Panc1 (cell line): ENCODE data around the gene DIPK1B. TPM values are rescaled to one million over a fixed set of nuclear protein-coding genes. Genes with fewer than 3 reads are reported as not detected.

Experiments
- ATAC-seq: fragments of 200-7000 bp; cut with Tn5 transposase; 2 replicates; pipeline ENCODE4 v1.9.1; 2020; ENCODE audit warnings: mild to moderate bottlenecking, moderate library complexity
- BruUV-seq: library from RNA; stranded (reverse); fragments of 400-500 nt; replicated peaks from 2 replicates; lab custom pipeline; 2021; lab: Mats Ljungman, UMichigan
- CTCF ChIA-PET: fragments of 300-600 bp; sonication (Branson Sonifier 250); formaldehyde crosslinking; loops from one replicate; lab custom pipeline; 2022; ENCODE audit warnings: antibody characterized with exemption; lab: Charles Lee
- POLR2A ChIA-PET: fragments of 300-600 bp; sonication (Branson Sonifier 250); formaldehyde crosslinking; loops from one replicate; lab custom pipeline; 2022; ENCODE audit warnings: antibody characterized with exemption; lab: Charles Lee
- DNase-seq: peaks from one replicate; pipeline ENCODE4 v3.0.0-alpha.2; 2010; ENCODE audit warnings: low read depth, low spot score
- H3K27ac ChIP-seq: 2 replicates; pipeline ENCODE4 v1.5.1; 2011; ENCODE audit warnings: mild to moderate bottlenecking, low read length, inconsistent platforms
- H3K27me3 ChIP-seq: fragments of 200-500 bp; sonication (Bioruptor generic); 2 replicates; pipeline ENCODE4 v1.6.0; 2014; ENCODE audit warnings: low read length, inconsistent platforms; ENCODE audit not compliant: control insufficient read depth, insufficient read depth
- H3K36me3 ChIP-seq: fragments of 200-500 bp; sonication (Bioruptor generic); 2 replicates; pipeline ENCODE4 v1.5.1; 2014; ENCODE audit warnings: inconsistent platforms, mild to moderate bottlenecking, low read length, moderate library complexity; ENCODE audit not compliant: control insufficient read depth, insufficient read depth
- H3K4me1 ChIP-seq: 2 replicates; pipeline ENCODE4 v1.5.1; 2011; ENCODE audit warnings: inconsistent platforms, mild to moderate bottlenecking, low read length, moderate library complexity; ENCODE audit not compliant: control insufficient read depth, insufficient read depth
- H3K4me3 ChIP-seq, 2 experiments: 2 replicates each; pipeline ENCODE4 v1.5.1; 2011 to 2012; ENCODE audit warnings: low read depth in 2 of 2, low read length in 2 of 2, mild to moderate bottlenecking in 2 of 2, inconsistent platforms in 1 of 2, moderate library complexity in 1 of 2
- H3K9me3 ChIP-seq: fragments of 200-500 bp; sonication (Bioruptor generic); 2 replicates; pipeline ENCODE4 v1.5.1; 2014; ENCODE audit warnings: low read depth, mild to moderate bottlenecking, inconsistent platforms, low read length, moderate library complexity; ENCODE audit not compliant: control insufficient read depth, insufficient read depth
- POLR2AphosphoS5 ChIP-seq: IDR thresholded peaks from 2 replicates; pipeline ENCODE4 v1.6.1; 2012; ENCODE audit warnings: mild to moderate bottlenecking, low read depth, low read length, moderate library complexity
- REST ChIP-seq, 2 experiments: IDR thresholded peaks; 2 replicates each; pipeline ENCODE4 v1.6.1; 2011 to 2012; ENCODE audit warnings: low read depth in 2 of 2, control low read depth in 1 of 2, low read length in 1 of 2, mild to moderate bottlenecking in 1 of 2, moderate library complexity in 1 of 2; ENCODE audit not compliant: insufficient read depth in 1 of 2
- SIN3A ChIP-seq: IDR thresholded peaks from 2 replicates; pipeline ENCODE4 v1.6.1; 2012; ENCODE audit warnings: low read depth, mild to moderate bottlenecking, low read length, moderate library complexity, borderline replicate concordance; ENCODE audit not compliant: insufficient read depth
- TCF7L2 ChIP-seq: IDR thresholded peaks from 2 replicates; pipeline ENCODE4 v1.6.1; 2011; ENCODE audit warnings: mild to moderate bottlenecking, low read depth, low read length, inconsistent platforms
- in situ Hi-C: cut with HindIII; loops from 2 replicates; pipeline ENCODE4 v1.10.0; 2016; ENCODE audit warnings: low sequenced_read_pairs, low pct_unique_long_range_greater_than_20kb
- intact Hi-C: fragments of 100-400 bp; cut with micrococcal nuclease; formaldehyde crosslinking; loops from one replicate; pipeline ENCODE4 v1.10.0; 2022; ENCODE audit not compliant: unreplicated experiment
- total RNA-seq: library from RNA; stranded (reverse); gene quantifications from one replicate; pipeline ENCODE4 v1.2.1, GENCODE V29; 2021; ENCODE audit not compliant: unreplicated experiment
- TF ChIP-seq, protein P1 (sequence below): fragments of 450-650 bp; IDR thresholded peaks from 2 replicates; pipeline ENCODE4 v1.5.1; 2017; ENCODE audit warnings: mild to moderate bottlenecking

The DIPK1B gene
- total RNA-seq, 1 experiment from 2014 or later: 10.6 TPM

- no peak overlapping the region for H3K4me3 ChIP-seq
- ChIA-PET CTCF (no interaction called here), POLR2A (no interaction called here)
- TF ChIP-seq TCF7L2: no peak
- no peak for TF ChIP-seq SIN3A
- no peak for TF ChIP-seq POLR2AphosphoS5
- no peak for TF ChIP-seq REST (IDR thresholded peaks at IDR 0.05; ENCODE audit: insufficient read depth in 1 of 2, low read depth in 2 of 2, low read length in 1 of 2)
- TF ChIP-seq, protein P1, sequence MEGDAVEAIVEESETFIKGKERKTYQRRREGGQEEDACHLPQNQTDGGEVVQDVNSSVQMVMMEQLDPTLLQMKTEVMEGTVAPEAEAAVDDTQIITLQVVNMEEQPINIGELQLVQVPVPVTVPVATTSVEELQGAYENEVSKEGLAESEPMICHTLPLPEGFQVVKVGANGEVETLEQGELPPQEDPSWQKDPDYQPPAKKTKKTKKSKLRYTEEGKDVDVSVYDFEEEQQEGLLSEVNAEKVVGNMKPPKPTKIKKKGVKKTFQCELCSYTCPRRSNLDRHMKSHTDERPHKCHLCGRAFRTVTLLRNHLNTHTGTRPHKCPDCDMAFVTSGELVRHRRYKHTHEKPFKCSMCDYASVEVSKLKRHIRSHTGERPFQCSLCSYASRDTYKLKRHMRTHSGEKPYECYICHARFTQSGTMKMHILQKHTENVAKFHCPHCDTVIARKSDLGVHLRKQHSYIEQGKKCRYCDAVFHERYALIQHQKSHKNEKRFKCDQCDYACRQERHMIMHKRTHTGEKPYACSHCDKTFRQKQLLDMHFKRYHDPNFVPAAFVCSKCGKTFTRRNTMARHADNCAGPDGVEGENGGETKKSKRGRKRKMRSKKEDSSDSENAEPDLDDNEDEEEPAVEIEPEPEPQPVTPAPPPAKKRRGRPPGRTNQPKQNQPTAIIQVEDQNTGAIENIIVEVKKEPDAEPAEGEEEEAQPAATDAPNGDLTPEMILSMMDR: no peak
- H3K9me3 ChIP-seq: no peaks in the 10 kb centered on the region
- no peaks in the 10 kb centered on the region for H3K36me3 ChIP-seq
- ATAC-seq (no peak), DNase-seq (no peak)
- intact Hi-C loops (no loop called here), in situ Hi-C loops (no loop called here)
- no peak overlapping the region for H3K27ac ChIP-seq
- BruUV-seq: no TSS peak
- H3K27me3 ChIP-seq: no peaks in the 10 kb centered on the region
- no peaks in the 10 kb centered on the region for H3K4me1 ChIP-seq
Observed at GRCh38 chr9:136738960-136739359, 26.6 kb downstream of the DIPK1B start.

DNA sequence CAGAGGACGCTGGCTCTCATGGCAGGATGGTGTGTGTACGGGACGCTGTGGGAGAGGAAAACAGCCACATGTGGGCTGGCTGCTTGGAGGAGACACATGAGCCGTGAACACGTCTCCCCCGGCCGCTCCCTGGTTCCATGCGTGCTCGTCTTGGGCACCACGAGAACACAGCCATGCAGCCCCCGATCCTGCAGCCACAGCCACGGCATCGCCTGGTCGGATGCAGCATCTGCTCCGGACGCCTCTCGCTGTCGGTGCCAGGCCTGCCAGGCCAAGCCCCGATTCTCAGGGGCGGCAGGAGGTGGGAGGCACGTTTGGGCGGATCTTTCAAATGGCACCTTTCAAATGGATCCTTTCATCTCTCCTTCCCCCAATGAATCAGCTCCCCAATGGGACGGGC is 27.1 kb downstream of the DIPK1B start:
- H3K36me3 ChIP-seq: no peaks in the 10 kb centered on the region
- intact Hi-C loops: no loop called here
- no peaks in the 10 kb centered on the region for H3K9me3 ChIP-seq
- H3K4me1 ChIP-seq: no peaks in the 10 kb centered on the region
- in situ Hi-C loops: no loop called here
- CTCF ChIA-PET: no interaction called here
- TF ChIP-seq SIN3A: no peak
- no peak for TF ChIP-seq REST (IDR thresholded peaks at IDR 0.05; ENCODE audit: insufficient read depth in 1 of 2, low read depth in 2 of 2, low read length in 1 of 2)
- TF ChIP-seq, protein P1: no peak
- no peak for TF ChIP-seq TCF7L2
- TF ChIP-seq POLR2AphosphoS5: no peak
- DNase-seq: no peak
- H3K27me3 ChIP-seq: no peaks in the 10 kb centered on the region
- no peak for ATAC-seq
- POLR2A ChIA-PET: no interaction called here
- no TSS peak for BruUV-seq
- H3K27ac ChIP-seq: no peak overlapping the region
- no peak overlapping the region for H3K4me3 ChIP-seq
